HG03060 (cell line): ENCODE results near the gene SUSD4.

Experiments
- ATAC-seq: cut with Tn5 transposase; IDR thresholded peaks from one replicate; pipeline ENCODE4 v1.9.1; 2021; ENCODE audit warnings: low read depth, moderate number of reproducible peaks; ENCODE audit not compliant: unreplicated experiment

SUSD4 gene

DNA sequence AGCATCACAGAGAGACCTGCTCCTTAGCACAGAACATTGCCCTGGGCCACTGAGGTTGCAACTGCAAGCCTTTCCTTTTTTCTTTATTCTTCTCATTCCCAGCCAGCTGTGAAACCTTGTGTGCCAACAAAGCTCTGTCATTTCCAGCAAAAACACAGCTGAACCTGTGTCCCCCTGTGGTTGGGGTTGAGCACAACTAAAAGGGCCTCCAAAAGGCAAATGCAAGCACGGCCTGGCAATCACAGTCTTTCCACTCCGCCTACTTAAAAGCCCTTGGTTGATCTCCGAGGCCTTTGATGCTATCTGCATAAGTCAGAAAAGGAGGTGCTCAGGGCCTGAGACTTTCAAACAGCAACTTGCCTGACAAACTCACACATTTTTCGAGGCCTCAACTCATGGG lies 32.7 kb downstream of the SUSD4 start:
- ATAC-seq, result no peak

GRCh38 chr1:223330466-223330865 lies 33.5 kb downstream of the SUSD4 start:
- no peak for ATAC-seq

DNA sequence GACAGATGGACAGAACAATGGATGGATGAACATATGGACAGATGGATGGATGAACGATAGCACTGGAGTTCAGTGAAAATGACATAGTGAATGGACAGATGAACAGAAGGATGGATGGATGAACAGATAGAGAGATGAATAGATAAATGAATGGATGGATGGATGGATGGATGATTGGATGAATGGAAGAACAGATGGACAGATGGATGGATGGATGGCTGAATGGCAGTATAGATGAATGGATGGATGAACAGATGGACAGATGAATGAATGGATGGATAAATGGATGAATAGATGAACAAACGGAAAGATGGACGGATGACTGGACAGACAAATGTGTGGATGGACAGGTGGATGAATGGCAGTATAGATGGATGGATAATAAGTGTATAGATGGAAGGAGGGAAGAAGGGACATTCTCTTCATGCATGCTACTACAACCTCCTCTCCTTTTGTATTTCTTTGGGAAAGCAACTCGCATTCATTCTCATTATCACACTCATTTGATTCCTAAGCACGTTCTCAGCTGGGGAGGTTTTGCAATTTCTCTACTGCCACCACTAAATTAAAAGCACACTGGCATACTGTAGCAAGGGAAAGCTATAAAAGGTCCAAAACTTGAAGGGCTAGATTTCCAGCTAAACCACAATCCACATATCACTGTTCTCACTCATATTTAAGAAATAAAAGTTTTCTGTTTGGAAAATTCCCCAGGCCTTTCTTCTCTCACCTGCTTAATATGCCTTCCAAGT lies 34.1 kb downstream of the SUSD4 start:
- ATAC-seq, result no peak

- ATAC-seq, result no peak
These were observed 34.7 kb downstream of the SUSD4 start for GRCh38 chr1:223329252-223329651.

DNA sequence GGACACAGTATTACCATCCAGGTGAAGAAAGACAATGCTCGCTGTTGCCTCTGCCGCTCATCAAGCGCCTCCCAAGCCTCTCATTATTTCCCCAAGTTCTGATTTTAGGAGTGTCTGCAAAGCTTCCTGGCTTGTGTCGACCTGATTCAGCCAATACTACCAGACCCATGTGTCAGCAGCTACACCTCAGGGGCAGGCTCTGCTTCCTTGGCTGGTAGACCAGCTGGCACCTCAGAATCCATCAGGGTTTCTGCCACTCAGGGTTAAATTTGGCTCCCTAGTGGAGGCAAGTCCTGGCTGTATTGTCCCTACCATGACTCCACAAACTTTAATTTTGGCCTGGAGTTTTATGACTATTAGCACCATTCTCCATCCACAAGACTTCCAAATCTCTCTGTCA lies 35.4 kb downstream of the SUSD4 start:
- ATAC-seq, result no peak

- ATAC-seq, result no peak
These were observed 37.2 kb downstream of the SUSD4 start for GRCh38 chr1:223326776-223327175.

DNA sequence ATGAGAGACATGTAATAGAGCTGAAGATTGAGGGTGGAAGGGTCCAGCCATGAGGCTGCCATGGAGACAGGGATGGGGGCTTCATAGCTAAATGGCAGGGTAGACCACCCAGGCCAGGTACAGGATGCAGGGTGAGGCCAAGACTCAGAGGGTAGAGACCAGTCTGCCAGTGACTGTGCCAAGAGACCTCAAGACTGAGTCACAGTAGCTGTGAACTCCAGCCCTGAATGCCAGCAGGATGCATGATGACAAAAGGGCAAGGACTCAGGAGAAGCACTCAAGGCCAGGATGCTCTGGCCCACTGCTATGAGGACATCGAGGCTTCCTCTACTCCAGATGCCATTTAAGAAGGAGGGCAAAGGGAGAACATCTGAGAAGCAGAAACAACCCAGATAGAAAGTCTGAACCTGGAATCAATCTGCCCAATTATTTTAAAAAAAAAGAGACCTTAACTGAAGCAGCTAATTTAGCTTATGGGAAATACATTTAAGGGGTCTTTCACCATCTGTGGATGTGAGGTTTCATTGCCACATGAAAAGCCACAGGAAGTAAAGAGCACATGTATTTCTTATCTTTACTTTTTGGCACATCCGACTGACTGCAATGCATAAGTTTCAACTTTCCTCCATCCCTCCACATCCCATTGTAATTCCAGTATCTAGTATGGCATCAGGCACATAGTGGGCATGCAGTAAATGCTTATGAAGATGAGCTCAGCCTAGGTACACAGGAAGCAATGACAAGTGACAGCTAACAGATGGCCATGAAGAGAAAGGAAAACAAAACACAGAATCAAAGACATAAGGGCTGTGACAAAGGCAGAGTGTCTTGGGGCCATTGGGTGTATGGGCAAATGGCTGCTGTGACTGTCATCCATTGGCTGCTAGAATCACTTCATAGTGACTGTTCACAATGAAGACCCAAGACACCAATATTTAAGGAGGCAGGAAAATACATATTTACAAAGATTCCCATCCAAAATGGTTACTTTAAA lies 40.2 kb downstream of the SUSD4 start:
- ATAC-seq, result no peak

- no peak for ATAC-seq
These were observed 41.1 kb downstream of the SUSD4 start for GRCh38 chr1:223322868-223323267.

GRCh38 chr1:223320959-223321358 lies 43.0 kb downstream of the SUSD4 start:
- ATAC-seq, result no peak

GRCh38 chr1:223319905-223320580 lies 43.9 kb downstream of the SUSD4 start:
- ATAC-seq, result no peak

DNA sequence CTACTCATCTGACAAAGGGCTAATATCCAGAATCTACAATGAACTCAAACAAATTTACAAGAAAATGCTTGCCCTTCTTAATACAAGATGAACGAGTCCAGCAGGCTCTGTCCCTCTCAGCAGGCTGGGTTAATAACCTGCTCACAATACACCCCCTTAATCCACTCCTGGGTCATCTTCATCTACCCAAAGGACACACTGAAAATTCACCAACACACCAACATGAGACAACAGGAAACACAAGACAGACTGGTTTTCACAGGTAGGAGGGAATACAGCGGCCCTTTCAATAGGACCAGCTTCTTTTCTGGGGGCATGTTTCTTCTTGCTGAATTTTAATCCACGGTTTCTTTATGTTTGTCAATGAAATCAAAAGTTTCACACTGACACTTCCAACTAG lies 44.6 kb downstream of the SUSD4 start:
- no peak for ATAC-seq

GRCh38 chr1:223316082-223316481 lies 47.9 kb downstream of the SUSD4 start:
- no peak for ATAC-seq

DNA sequence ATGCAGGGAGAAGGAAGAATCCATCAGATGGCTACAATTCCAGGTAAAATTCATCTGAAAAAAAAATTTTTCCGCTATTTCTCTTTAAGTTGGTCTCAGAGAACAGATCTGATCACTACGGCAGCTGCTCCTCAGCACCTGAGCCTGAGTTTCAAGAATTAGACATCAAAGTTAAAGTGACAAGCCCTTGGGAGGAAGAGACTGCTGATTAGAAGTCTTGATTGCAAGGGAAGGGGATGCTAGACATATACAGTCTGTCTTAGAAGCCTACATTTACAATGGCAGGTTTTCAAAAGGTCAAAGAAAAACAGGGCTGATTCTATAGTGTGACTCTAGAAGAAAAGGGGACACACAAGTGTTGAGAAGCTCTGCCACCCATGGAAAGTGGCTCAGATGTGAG lies 48.3 kb downstream of the SUSD4 start:
- no peak for ATAC-seq

GRCh38 chr1:223313415-223313754 lies 50.6 kb downstream of the SUSD4 start:
- ATAC-seq, result no peak

- no peak for ATAC-seq
These were observed 51.1 kb downstream of the SUSD4 start for GRCh38 chr1:223312705-223313414.

DNA sequence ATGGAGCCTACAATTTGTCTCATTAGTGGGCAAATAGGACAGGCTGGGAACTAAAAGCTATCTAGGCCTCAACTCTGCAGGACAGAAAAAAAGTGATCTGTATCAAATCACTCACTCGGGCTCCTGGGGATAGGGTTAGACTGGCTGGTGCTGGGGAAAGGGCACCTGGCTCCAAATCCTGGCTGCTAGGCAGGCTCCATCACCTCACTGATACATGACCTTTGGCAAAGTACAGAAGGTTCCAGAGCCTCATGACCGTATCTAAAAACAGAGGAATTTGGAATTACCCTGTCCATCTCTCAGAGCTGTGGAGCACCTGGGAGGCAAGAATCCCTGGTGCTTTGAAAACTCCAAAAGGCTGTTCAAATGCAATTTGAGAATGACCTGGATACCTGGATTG lies 51.7 kb downstream of the SUSD4 start:
- no peak for ATAC-seq

GRCh38 chr1:223311826-223312225 lies 52.1 kb downstream of the SUSD4 start:
- ATAC-seq, result no peak

DNA sequence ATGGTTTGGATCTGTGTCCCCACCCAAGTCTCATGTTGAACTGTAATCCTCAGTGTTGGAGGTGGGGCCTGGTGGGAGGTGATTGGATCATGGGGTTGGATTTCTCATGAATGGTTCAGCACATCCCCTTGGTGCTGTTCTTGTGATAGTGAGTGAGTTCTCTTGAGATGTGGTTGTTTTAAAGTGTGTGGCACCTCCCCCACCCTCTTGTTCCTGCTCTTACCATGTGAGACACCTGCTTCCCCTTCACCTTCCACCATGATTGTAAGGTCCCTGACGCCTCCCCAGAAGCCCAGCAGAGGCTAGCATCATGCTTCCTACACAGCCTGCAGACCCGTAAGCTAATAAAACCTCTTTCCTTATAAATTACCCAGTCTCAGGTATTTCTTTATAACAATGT lies 55.8 kb downstream of the SUSD4 start:
- no peak for ATAC-seq

DNA sequence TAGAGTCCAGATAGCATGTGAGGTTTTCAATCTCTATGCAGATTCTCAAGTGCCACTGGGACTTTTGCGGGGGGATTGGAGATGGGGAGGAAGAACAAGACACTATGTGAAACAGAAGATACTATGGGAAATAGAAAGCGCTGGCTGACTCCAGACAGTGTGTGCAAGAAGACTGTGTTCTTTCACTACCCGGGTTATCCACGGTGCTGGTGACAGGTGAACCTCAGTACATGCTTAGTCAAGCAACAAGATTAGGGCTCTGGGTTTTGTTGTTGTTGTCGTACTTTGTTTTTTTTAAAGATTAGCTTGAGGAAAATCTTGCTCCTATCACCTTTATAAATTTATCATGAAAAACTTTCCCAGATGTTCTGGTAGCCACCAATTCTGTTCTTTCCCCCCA lies 56.4 kb downstream of the SUSD4 start:
- ATAC-seq, result no peak

GRCh38 chr1:223304931-223305330 lies 59.0 kb downstream of the SUSD4 start:
- ATAC-seq, result no peak

DNA sequence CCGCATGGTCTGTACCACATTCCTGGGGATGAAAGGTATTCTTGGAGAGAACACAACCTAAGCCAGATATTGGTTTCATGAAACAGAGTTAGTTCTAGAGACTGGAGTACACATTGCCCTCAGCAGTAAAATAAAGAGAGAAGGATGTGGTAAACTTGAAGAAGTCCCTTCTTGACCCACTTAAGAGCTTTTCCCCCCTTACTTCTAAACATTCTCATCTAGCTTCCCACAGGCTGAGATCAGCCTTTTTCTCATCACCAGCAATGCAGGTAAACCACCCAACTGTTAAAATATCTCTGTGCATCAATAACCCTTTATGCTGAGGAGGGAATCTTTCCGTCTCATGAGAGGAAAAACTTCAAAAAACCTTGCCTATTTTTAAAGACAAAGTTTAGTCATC lies 62.6 kb downstream of the SUSD4 start:
- ATAC-seq, result no peak
